CD4-positive, CD25-positive, alpha-beta regulatory T cell (primary cell): ENCODE data around the gene GOLGB1. TPM values are rescaled to one million over a fixed set of nuclear protein-coding genes. Genes with fewer than 3 reads are reported as not detected.

Source experiments
- ATAC-seq, 2 donors: fragments of 150-1000 bp; cut with Tn5 transposase; one replicate each; pipeline ENCODE4 v1.10.0; 2021; ENCODE audit warnings: low read depth in 2 of 2, moderate number of reproducible peaks in 2 of 2, moderate library complexity in 1 of 2
- DNase-seq, 3 donors: peaks; one replicate each; pipeline versions ENCODE4 v3.0.0 to v3.0.0-alpha.2; 2012 to 2022; ENCODE audit warnings: mixed read lengths in 1 of 3
- H3K27ac ChIP-seq: one replicate; pipeline ENCODE4 v1.7.0; 2013; ENCODE audit warnings: mild to moderate bottlenecking, low read length; ENCODE audit not compliant: insufficient read depth, poor library complexity, severe bottlenecking
- H3K27me3 ChIP-seq: one replicate; pipeline ENCODE4 v1.7.0; 2013; ENCODE audit warnings: low read length; ENCODE audit not compliant: control insufficient read depth, insufficient read depth
- H3K36me3 ChIP-seq: one replicate; pipeline ENCODE4 v1.7.0; 2013; ENCODE audit warnings: mild to moderate bottlenecking, low read length, moderate library complexity; ENCODE audit not compliant: control insufficient read depth, insufficient read depth
- H3K4me1 ChIP-seq: 2 replicates; pipeline ENCODE4 v1.7.0; 2013; ENCODE audit warnings: mild to moderate bottlenecking, low read length; ENCODE audit not compliant: insufficient read depth, control insufficient read depth, poor library complexity, severe bottlenecking
- H3K4me3 ChIP-seq: one replicate; pipeline ENCODE4 v1.7.0; 2013; ENCODE audit warnings: low read depth, mild to moderate bottlenecking, low read length, moderate library complexity
- H3K9me3 ChIP-seq, 2 experiments: 1 replicate in 1 of 2; 2 replicates in 1 of 2; pipeline ENCODE4 v1.7.0; 2013; ENCODE audit warnings: low read length in 2 of 2, mild to moderate bottlenecking in 1 of 2, moderate library complexity in 1 of 2; ENCODE audit not compliant: control insufficient read depth in 2 of 2
- H3K27ac Mint-ChIP-seq, 3 donors: one replicate each; pipeline ENCODE4 v1.8.0; 2020 to 2022; ENCODE audit warnings: mild to moderate bottlenecking in 3 of 3, mixed read lengths in 3 of 3, moderate library complexity in 2 of 3
- H3K27me3 Mint-ChIP-seq: one replicate; pipeline ENCODE4 v1.8.0; 2022; ENCODE audit warnings: mild to moderate bottlenecking, mixed read lengths
- H3K36me3 Mint-ChIP-seq: one replicate; pipeline ENCODE4 v1.8.0; 2020; ENCODE audit warnings: mixed read lengths
- H3K4me1 Mint-ChIP-seq, 4 donors: one replicate each; pipeline ENCODE4 v1.8.0; 2020 to 2022; ENCODE audit warnings: mixed read lengths in 4 of 4, mild to moderate bottlenecking in 1 of 4
- H3K4me3 Mint-ChIP-seq, 4 donors: one replicate each; pipeline ENCODE4 v1.8.0; 2020 to 2022; ENCODE audit warnings: mild to moderate bottlenecking in 4 of 4, mixed read lengths in 4 of 4, moderate library complexity in 3 of 4
- H3K9me3 Mint-ChIP-seq, 7 donors: one replicate each; pipeline ENCODE4 v1.8.0; 2020 to 2022; ENCODE audit warnings: mixed read lengths in 7 of 7, mild to moderate bottlenecking in 3 of 7, moderate library complexity in 2 of 7
- polyA plus RNA-seq, 4 donors: library from polyadenylated mRNA; unstranded; fragments of 300-500 nt; fragmentation: Illumina TruSeq; gene quantifications; one replicate each; pipeline ENCODE4 v1.2.3, GENCODE V29; 2021
- total RNA-seq: library from RNA; stranded (reverse); gene quantifications from one replicate; pipeline ENCODE4 v1.2.3, GENCODE V29; 2022

GOLGB1 gene
- total and polyA plus RNA-seq, 5 donors from 2014 or later, result 3.2 to 51.7 (median 4.3) TPM

DNA sequence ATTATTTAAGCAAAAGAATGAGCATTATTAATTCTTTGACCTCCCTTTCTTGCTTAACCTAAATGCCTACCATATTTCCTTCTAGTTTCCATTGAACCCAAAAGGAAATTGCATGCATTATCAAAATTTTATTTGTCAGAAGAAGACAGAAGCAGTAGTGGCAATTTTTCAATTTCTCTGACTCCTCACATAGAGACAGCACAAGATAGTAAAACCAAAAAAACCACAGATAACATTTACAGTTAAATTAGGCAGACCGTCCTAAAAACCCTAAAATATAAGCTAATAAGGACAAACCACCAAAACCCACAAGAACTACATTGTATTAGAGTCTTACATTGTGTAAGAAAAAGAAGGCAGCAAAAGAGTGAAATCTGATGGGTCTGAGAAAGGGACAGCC lies 27.1 kb downstream of the GOLGB1 start:
- Mint-ChIP-seq H3K4me1 (peaks cover 9 to 28% (median 20%) of the 10 kb centered on the region in 4 donors), H3K27ac (peak overlapping the region in 2 of 3 donors; percentile 3 to 16), H3K27me3 (no peaks in the 10 kb centered on the region), H3K4me3 (no peak overlapping the region), H3K36me3 (peaks cover 63% of the 10 kb centered on the region), H3K9me3 (peaks cover 0 to 1% (median 0%) of the 10 kb centered on the region in 7 donors)
- Histone ChIP-seq H3K4me1 (peaks cover 9% of the 10 kb centered on the region), H3K4me3 (no peak overlapping the region), H3K27me3 (no peaks in the 10 kb centered on the region), H3K36me3 (peaks cover 67% of the 10 kb centered on the region), H3K9me3 (no peaks in the 10 kb centered on the region), H3K27ac (no peak overlapping the region)
- ATAC-seq (no peak), DNase-seq (no peak)

GRCh38 chr3:121720163-121720562 lies 29.4 kb downstream of the GOLGB1 start:
- peaks cover 0 to 2% (median 0%) of the 10 kb centered on the region in 7 donors for H3K9me3 Mint-ChIP-seq
- Histone ChIP-seq H3K9me3 (no peaks in the 10 kb centered on the region), H3K4me3 (no peak overlapping the region), H3K4me1 (peaks cover 9% of the 10 kb centered on the region), H3K27me3 (no peaks in the 10 kb centered on the region), H3K27ac (no peak overlapping the region), H3K36me3 (peaks cover 69% of the 10 kb centered on the region)
- H3K36me3 Mint-ChIP-seq, result peaks cover 66% of the 10 kb centered on the region
- DNase-seq (no peak), ATAC-seq (no peak)
- H3K4me1 Mint-ChIP-seq, result peaks cover 16 to 33% (median 22%) of the 10 kb centered on the region in 4 donors
- peak overlapping the region in 1 of 3 donors; percentile 42 for H3K27ac Mint-ChIP-seq
- H3K27me3 Mint-ChIP-seq, result no peaks in the 10 kb centered on the region
- H3K4me3 Mint-ChIP-seq, result peak overlapping the region in 1 of 4 donors; percentile 69

- Mint-ChIP-seq H3K36me3 (peaks cover 68% of the 10 kb centered on the region), H3K27ac (peak overlapping the region in 1 of 3 donors; percentile 32)
Observed at GRCh38 chr3:121719423-121719822, 30.1 kb downstream of the GOLGB1 start.

GRCh38 chr3:121718205-121718846 lies 31.2 kb downstream of the GOLGB1 start:
- no peaks in the 10 kb centered on the region for H3K27me3 Mint-ChIP-seq
- peak in 2 of 3 donors; percentile 50 to 78 for DNase-seq
- H3K36me3 Mint-ChIP-seq, result peaks cover 65% of the 10 kb centered on the region
- H3K4me1 Mint-ChIP-seq, result peaks cover 16 to 33% (median 21%) of the 10 kb centered on the region in 4 donors
- Histone ChIP-seq H3K9me3 (no peaks in the 10 kb centered on the region), H3K27me3 (no peaks in the 10 kb centered on the region), H3K4me1 (peaks cover 9% of the 10 kb centered on the region), H3K36me3 (peaks cover 66% of the 10 kb centered on the region), H3K4me3 (peak overlapping the region; percentile 58), H3K27ac (peak overlapping the region; percentile 65)
- peaks cover 0 to 2% (median 0%) of the 10 kb centered on the region in 7 donors for H3K9me3 Mint-ChIP-seq
- H3K27ac Mint-ChIP-seq, result peak overlapping the region; percentile 91 to 98 (median 97)
- ATAC-seq, result peak; percentile 94 to 97
- peak overlapping the region; percentile 28 to 80 (median 48) for H3K4me3 Mint-ChIP-seq

More at GRCh38 chr3:121719423-121719822, 30.1 kb downstream of the GOLGB1 start:
- Mint-ChIP-seq H3K9me3 (peaks cover 0 to 2% (median 0%) of the 10 kb centered on the region in 7 donors), H3K4me3 (no peak overlapping the region), H3K27me3 (no peaks in the 10 kb centered on the region), H3K4me1 (peaks cover 16 to 33% (median 22%) of the 10 kb centered on the region in 4 donors)
- no peak overlapping the region for H3K27ac ChIP-seq
- DNase-seq (no peak), ATAC-seq (no peak)
- no peaks in the 10 kb centered on the region for H3K9me3 ChIP-seq
- H3K36me3 ChIP-seq, result peaks cover 67% of the 10 kb centered on the region
- peaks cover 9% of the 10 kb centered on the region for H3K4me1 ChIP-seq
- no peaks in the 10 kb centered on the region for H3K27me3 ChIP-seq
- H3K4me3 ChIP-seq, result no peak overlapping the region

DNA sequence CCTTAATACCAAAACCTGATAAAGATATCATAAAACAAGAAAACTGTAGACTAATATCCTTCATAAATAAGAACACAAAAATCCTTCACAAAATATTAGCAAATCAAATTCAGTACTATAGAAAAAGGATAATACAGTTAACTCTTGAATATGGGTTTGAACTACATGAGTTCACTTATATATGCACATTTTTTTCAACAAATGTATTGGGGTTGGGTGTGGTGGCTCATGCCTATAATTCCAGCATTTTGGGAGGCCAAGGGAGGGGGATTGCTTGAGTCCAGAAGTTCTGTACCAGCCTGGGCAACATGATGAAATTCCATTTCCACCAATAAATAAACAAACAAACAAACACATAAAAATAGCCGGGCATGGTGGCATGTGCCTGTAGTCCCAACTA lies 39.2 kb downstream of the GOLGB1 start:
- no peaks in the 10 kb centered on the region for H3K27me3 ChIP-seq
- H3K4me3 Mint-ChIP-seq, result no peak overlapping the region
- H3K4me1 Mint-ChIP-seq, result peaks cover 0 to 22% (median 13%) of the 10 kb centered on the region in 4 donors
- H3K27ac Mint-ChIP-seq, result peak overlapping the region in 1 of 3 donors; percentile 69
- H3K9me3 ChIP-seq, result no peaks in the 10 kb centered on the region
- no peaks in the 10 kb centered on the region for H3K27me3 Mint-ChIP-seq
- H3K36me3 ChIP-seq, result peaks cover 43% of the 10 kb centered on the region
- no peaks in the 10 kb centered on the region for H3K4me1 ChIP-seq
- DNase-seq (no peak), ATAC-seq (no peak)
- H3K27ac ChIP-seq, result no peak overlapping the region
- no peak overlapping the region for H3K4me3 ChIP-seq
- peaks cover 0 to 1% (median 0%) of the 10 kb centered on the region in 7 donors for H3K9me3 Mint-ChIP-seq
- H3K36me3 Mint-ChIP-seq, result peaks cover 49% of the 10 kb centered on the region

GRCh38 chr3:121707531-121708273 lies 41.8 kb downstream of the GOLGB1 start:
- ATAC-seq (no peak), DNase-seq (no peak)

GRCh38 chr3:121705541-121705940 lies 44.0 kb downstream of the GOLGB1 start:
- H3K36me3 Mint-ChIP-seq, result peaks cover 56% of the 10 kb centered on the region
- no peak overlapping the region for H3K4me3 ChIP-seq
- H3K27me3 ChIP-seq, result no peaks in the 10 kb centered on the region
- H3K4me1 Mint-ChIP-seq, result peaks cover 0 to 20% (median 14%) of the 10 kb centered on the region in 4 donors
- no peaks in the 10 kb centered on the region for H3K9me3 ChIP-seq
- no peaks in the 10 kb centered on the region for H3K27me3 Mint-ChIP-seq
- H3K27ac ChIP-seq, result no peak overlapping the region
- H3K27ac Mint-ChIP-seq, result peak overlapping the region in 1 of 3 donors; percentile 7
- ATAC-seq, result no peak
- no peaks in the 10 kb centered on the region for H3K4me1 ChIP-seq
- peaks cover 43% of the 10 kb centered on the region for H3K36me3 ChIP-seq
- no peak overlapping the region for H3K4me3 Mint-ChIP-seq
- peaks cover 0 to 1% (median 0%) of the 10 kb centered on the region in 7 donors for H3K9me3 Mint-ChIP-seq
- DNase-seq, result no peak

More at GRCh38 chr3:121707531-121708273, 41.8 kb downstream of the GOLGB1 start:
- H3K4me3 ChIP-seq, result no peak overlapping the region
- peaks cover 0 to 28% (median 15%) of the 10 kb centered on the region in 4 donors for H3K4me1 Mint-ChIP-seq
- H3K36me3 ChIP-seq, result peaks cover 30% of the 10 kb centered on the region
- H3K27me3 ChIP-seq, result no peaks in the 10 kb centered on the region
- H3K9me3 Mint-ChIP-seq, result peaks cover 0 to 1% (median 0%) of the 10 kb centered on the region in 7 donors
- H3K27ac ChIP-seq, result no peak overlapping the region
- H3K27ac Mint-ChIP-seq, result no peak overlapping the region
- H3K4me3 Mint-ChIP-seq, result no peak overlapping the region
- peaks cover 46% of the 10 kb centered on the region for H3K36me3 Mint-ChIP-seq
- no peaks in the 10 kb centered on the region for H3K9me3 ChIP-seq
- H3K27me3 Mint-ChIP-seq, result no peaks in the 10 kb centered on the region
- H3K4me1 ChIP-seq, result no peaks in the 10 kb centered on the region
